Ovary (tissue), 3 donors: ENCODE results near the gene TAS2R31.

ENCODE experiments used
- EP300 ChIP-seq: sonication (generic); formaldehyde crosslinking; IDR thresholded peaks from one replicate; pipeline ENCODE4 v1.6.1; 2017; ENCODE audit warnings: antibody characterized with exemption
- POLR2A ChIP-seq: fragments of 450-650 bp; IDR thresholded peaks from one replicate; pipeline ENCODE4 v1.6.1; 2017; ENCODE audit warnings: antibody characterized with exemption, mild to moderate bottlenecking, moderate library complexity
- TF ChIP-seq, protein P1 (sequence below), 3 donors: fragments of 450-650 bp in 2 of 3; fragments of 200-600 bp in 1 of 3; IDR thresholded peaks; one replicate each; pipeline versions ENCODE4 v1.5.1 to v1.8.0; 2016 to 2022; ENCODE audit warnings: antibody characterized with exemption in 3 of 3, mild to moderate bottlenecking in 1 of 3
- donor health status: DM: no; HTN: no; CAD: no.

DNA sequence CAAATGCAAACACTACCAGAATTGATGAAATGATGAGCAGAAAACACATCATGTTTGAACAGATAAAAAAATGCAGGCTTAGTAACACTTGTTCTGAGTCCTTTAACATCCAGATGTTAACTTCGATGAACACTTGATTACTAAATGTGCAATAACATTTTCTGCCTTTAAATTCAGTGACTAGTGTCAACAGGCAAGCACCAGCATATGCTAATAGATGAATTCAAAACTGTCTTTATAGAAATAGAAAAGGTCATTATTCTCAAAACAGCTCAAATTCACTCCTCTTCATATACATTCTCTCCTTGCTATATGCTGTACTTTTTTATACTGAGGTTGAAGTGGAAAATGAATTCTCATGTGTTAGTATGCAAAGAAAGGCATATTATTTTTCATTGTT is 8.7 kb downstream of the TAS2R31 start, which contains the start of gene TAS2R19:
- TF ChIP-seq POLR2A (no peak), EP300 (no peak)
- TF ChIP-seq, protein P1, sequence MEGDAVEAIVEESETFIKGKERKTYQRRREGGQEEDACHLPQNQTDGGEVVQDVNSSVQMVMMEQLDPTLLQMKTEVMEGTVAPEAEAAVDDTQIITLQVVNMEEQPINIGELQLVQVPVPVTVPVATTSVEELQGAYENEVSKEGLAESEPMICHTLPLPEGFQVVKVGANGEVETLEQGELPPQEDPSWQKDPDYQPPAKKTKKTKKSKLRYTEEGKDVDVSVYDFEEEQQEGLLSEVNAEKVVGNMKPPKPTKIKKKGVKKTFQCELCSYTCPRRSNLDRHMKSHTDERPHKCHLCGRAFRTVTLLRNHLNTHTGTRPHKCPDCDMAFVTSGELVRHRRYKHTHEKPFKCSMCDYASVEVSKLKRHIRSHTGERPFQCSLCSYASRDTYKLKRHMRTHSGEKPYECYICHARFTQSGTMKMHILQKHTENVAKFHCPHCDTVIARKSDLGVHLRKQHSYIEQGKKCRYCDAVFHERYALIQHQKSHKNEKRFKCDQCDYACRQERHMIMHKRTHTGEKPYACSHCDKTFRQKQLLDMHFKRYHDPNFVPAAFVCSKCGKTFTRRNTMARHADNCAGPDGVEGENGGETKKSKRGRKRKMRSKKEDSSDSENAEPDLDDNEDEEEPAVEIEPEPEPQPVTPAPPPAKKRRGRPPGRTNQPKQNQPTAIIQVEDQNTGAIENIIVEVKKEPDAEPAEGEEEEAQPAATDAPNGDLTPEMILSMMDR (IDR thresholded peaks at IDR 0.05) = no peak
